Measurements from ENCODE around the gene HYAL3. TPM values are rescaled to one million over a fixed set of nuclear protein-coding genes. Genes with fewer than 3 reads are reported as not detected.

HYAL3 gene
- total and polyA plus RNA-seq, 2 of the 8 experiments (the other 6 are each of a cell fraction or from before 2014, with no cell fraction given), result 3.2 to 12.2 TPM

- H3K9ac ChIP-seq (replicated peaks in 1 of 4; ENCODE audit: extremely low read depth in 1 of 4, low read depth in 3 of 4, low read length in 3 of 4), result no peak overlapping the region
- H4K8ac ChIP-seq (ENCODE audit: extremely low read depth, insufficient read depth, low read length), result no peak overlapping the region
- H2AK5ac ChIP-seq (ENCODE audit: low read depth, low read length), result no peak overlapping the region
- H3K23me2 ChIP-seq (ENCODE audit: low read depth, low read length), result no peaks in the 10 kb centered on the region
- no peak overlapping the region for H2BK20ac ChIP-seq (ENCODE audit: low read length)
- H3K79me2 ChIP-seq (ENCODE audit: control insufficient read depth in 1 of 2, insufficient read depth in 2 of 2, low read length in 2 of 2), result no peaks in the 10 kb centered on the region
- no peak overlapping the region for H3K4me2 ChIP-seq (ENCODE audit: insufficient read depth in 1 of 2, low read depth in 2 of 2, low read length in 2 of 2)
- no peak overlapping the region for H3K18ac ChIP-seq (ENCODE audit: extremely low read depth, low read length)
- H4K91ac ChIP-seq (replicated peaks; ENCODE audit: insufficient read length, low read length), result no peak overlapping the region
- no peak overlapping the region for H2BK12ac ChIP-seq (ENCODE audit: low read depth, low read length)
- H2AFZ ChIP-seq (ENCODE audit: low read length), result no peak overlapping the region
- H4K20me1 ChIP-seq (replicated peaks in 1 of 2; ENCODE audit: control insufficient read depth in 1 of 2, insufficient read depth in 2 of 2, low read length in 2 of 2), result peaks cover 2 to 12% of the 10 kb centered on the region in 2 experiments
- ChIA-PET POLR2A (ENCODE audit: partially characterized antibody) (interaction anchor here (0.7 to 4.3 kb wide), 8 partner anchors 8 to 64 kb away, joined by 3 to 22 read pairs (median 4); partner anchors contain the start of gene GNAI2), CTCF (ENCODE audit: partially characterized antibody) (interaction anchor here (0.6 to 53.5 kb wide), 10 partner anchors 9 to 920 kb away, joined by 3 to 2149 read pairs (median 66); partner anchors contain the start of genes GNAI2, GNAT1, LSMEM2 and SEMA3B)
- H3K27me3 ChIP-seq (replicated peaks in 1 of 4; ENCODE audit: control insufficient read depth in 3 of 4, extremely low read depth in 1 of 4, insufficient read depth in 3 of 4, low read length in 3 of 4), result no peaks in the 10 kb centered on the region
- H3K9me3 ChIP-seq (ENCODE audit: insufficient read depth in 2 of 2, low read depth in 1 of 2, low read length in 1 of 2), result no peaks in the 10 kb centered on the region
- no peak overlapping the region for H3K56ac ChIP-seq (replicated peaks; ENCODE audit: insufficient read length, low read depth, low read length)
- H3K23ac ChIP-seq (ENCODE audit: insufficient read length), result no peak overlapping the region
- H4K5ac ChIP-seq (ENCODE audit: insufficient read length, low read depth, low read length), result no peak overlapping the region
- peaks cover 6% of the 10 kb centered on the region; the same call in 1 of the 2 replicates for H3K79me1 ChIP-seq (ENCODE audit: low read depth, low read length)
- H2BK5ac ChIP-seq (ENCODE audit: low read depth, low read length), result no peak overlapping the region
- no peak overlapping the region for H3K4ac ChIP-seq (replicated peaks; ENCODE audit: insufficient read length, low read depth, low read length)
- no peak overlapping the region for H3K4me3 ChIP-seq (ENCODE audit: extremely low read depth in 1 of 4, insufficient read depth in 2 of 4, low read depth in 3 of 4, low read length in 4 of 4)
- H3K36me3 ChIP-seq (ENCODE audit: control insufficient read depth in 2 of 4, insufficient read depth in 4 of 4, low read length in 3 of 4), result peaks cover 15 to 26% (median 21%) of the 10 kb centered on the region in 4 experiments; a peak in 7 of 8 replicates
- no peak for DNase-seq (ENCODE audit: low read depth in 1 of 2, low spot score in 2 of 2)
- no peak overlapping the region for H3K27ac ChIP-seq (ENCODE audit: low read depth, low read length)
- H2BK120ac ChIP-seq (replicated peaks; ENCODE audit: low read depth, low read length), result no peak overlapping the region
- H2BK15ac ChIP-seq (ENCODE audit: low read length), result no peak overlapping the region
- FAIRE-seq, result no peak
- WGBS, 2 experiments (ENCODE audit: extremely low coverage in 1 of 2, insufficient coverage in 1 of 2, insufficient read length in 1 of 2, insufficient replicate concordance in 2 of 2, low coverage in 1 of 2, low lambda C conversion rate in 2 of 2, missing lambda C conversion rate in 1 of 2), result 83% methylated on average over 17 of the region's 17 CpGs; no CpG with 5 or more reads in 1 of the 2 experiments
- H3K4me1 ChIP-seq (replicated peaks in 1 of 4; ENCODE audit: control insufficient read depth in 3 of 4, insufficient read depth in 4 of 4, low read length in 3 of 4), result peaks cover 0 to 14% (median 12%) of the 10 kb centered on the region in 4 experiments; a peak in 6 of 7 replicates
- no peak overlapping the region for H3K14ac ChIP-seq (ENCODE audit: insufficient read length)
These were observed 41.0 kb downstream of the HYAL3 start for GRCh38 chr3:50258029-50258680.

All from H1 (cell line).